Activated CD4-positive, alpha-beta T cell treated with anti-CD3 and anti-CD28 coated beads for 36 hours (primary cell): Measurements from ENCODE around the gene MIEN1. TPM values are rescaled to one million over a fixed set of nuclear protein-coding genes. Genes with fewer than 3 reads are reported as not detected.

Experiments
- ATAC-seq: fragments of 200-7000 bp; cut with Tn5 transposase; one replicate; pipeline ENCODE4 v1.10.0; 2021; ENCODE audit warnings: mild to moderate bottlenecking, moderate library complexity
- CTCF ChIA-PET: fragments of 350-600 bp; sonication (Branson Sonifier 250); formaldehyde crosslinking; loops from one replicate; lab custom pipeline; 2021; ENCODE audit warnings: antibody characterized with exemption; lab: Charles Lee
- POLR2A ChIA-PET: fragments of 350-600 bp; sonication (Branson Sonifier 250); formaldehyde crosslinking; loops from one replicate; lab custom pipeline; 2021; ENCODE audit warnings: antibody characterized with exemption, inconsistent platforms; lab: Charles Lee
- DNase-seq: peaks from one replicate; pipeline ENCODE4 v3.0.0-alpha.2; 2020
- H3K27ac Mint-ChIP-seq: one replicate; pipeline ENCODE4 v1.8.0; 2021; ENCODE audit warnings: mixed read lengths
- H3K27me3 Mint-ChIP-seq: one replicate; pipeline ENCODE4 v1.8.0; 2021; ENCODE audit warnings: mixed read lengths
- H3K36me3 Mint-ChIP-seq: one replicate; pipeline ENCODE4 v1.8.0; 2021; ENCODE audit warnings: low read depth, mixed read lengths
- H3K4me1 Mint-ChIP-seq: one replicate; pipeline ENCODE4 v1.8.0; 2021; ENCODE audit warnings: mixed read lengths
- H3K4me3 Mint-ChIP-seq: one replicate; pipeline ENCODE4 v1.8.0; 2021; ENCODE audit warnings: mild to moderate bottlenecking, moderate library complexity, mixed read lengths
- H3K9me3 Mint-ChIP-seq: one replicate; pipeline ENCODE4 v1.8.0; 2021; ENCODE audit warnings: low read depth, mixed read lengths
- intact Hi-C, 2 experiments: fragments of 100-400 bp; cut with DNase I in 1 of 2; cut with micrococcal nuclease in 1 of 2; formaldehyde crosslinking; loops; one replicate each; pipeline versions ENCODE4 v1.14.2 to v1.15.1; 2022 to 2024; cut with DNase I, micrococcal nuclease
- total RNA-seq, 2 experiments: library from RNA; stranded (reverse); gene quantifications; one replicate each; pipeline ENCODE4 v1.2.3, GENCODE V29; 2021

Gene MIEN1
- total RNA-seq, 2 experiments from 2014 or later = 32.5 to 39.4 TPM

GRCh38 chr17:39756380-39757079 lies 26.2 kb upstream of the MIEN1 start:
- H3K27ac Mint-ChIP-seq = peak overlapping the region; percentile 72
- no peak for DNase-seq
- peaks cover 73% of the 10 kb centered on the region for H3K4me1 Mint-ChIP-seq
- no peaks in the 10 kb centered on the region for H3K9me3 Mint-ChIP-seq
- no peak for ATAC-seq
- CTCF ChIA-PET = interaction anchor here (0.6 to 2.1 kb wide), 8 partner anchors 14 to 946 kb away, joined by 3 to 9 read pairs (median 4); partner anchors contain the start of gene IKZF3
- intact Hi-C loops = loop anchor here (5.0 kb wide), 2 partner anchors 36 to 341 kb away; no protein-coding TSS in a partner anchor
- peaks cover 23% of the 10 kb centered on the region for H3K36me3 Mint-ChIP-seq
- POLR2A ChIA-PET = interaction anchor here (0.6 to 3.0 kb wide), 3 partner anchors 14 to 20 kb away, joined by 3 to 27 read pairs (median 19); no protein-coding TSS in a partner anchor
- H3K27me3 Mint-ChIP-seq = no peaks in the 10 kb centered on the region
- H3K4me3 Mint-ChIP-seq = peak overlapping the region; percentile 16

GRCh38 chr17:39755554-39756379 lies 25.4 kb upstream of the MIEN1 start:
- peaks cover 18% of the 10 kb centered on the region for H3K36me3 Mint-ChIP-seq
- H3K4me1 Mint-ChIP-seq = peaks cover 69% of the 10 kb centered on the region
- no peaks in the 10 kb centered on the region for H3K27me3 Mint-ChIP-seq
- intact Hi-C loops = loop anchor here (5.0 kb wide), 2 partner anchors 37 to 342 kb away; no protein-coding TSS in a partner anchor
- H3K9me3 Mint-ChIP-seq = no peaks in the 10 kb centered on the region
- no peak for ATAC-seq
- peak overlapping the region; percentile 72 for H3K27ac Mint-ChIP-seq
- peak overlapping the region; percentile 16 for H3K4me3 Mint-ChIP-seq
- peak; percentile 64 for DNase-seq
- ChIA-PET CTCF (interaction anchor here (0.6 to 2.1 kb wide), 15 partner anchors 14 to 946 kb away, joined by 3 to 9 read pairs (median 3); partner anchors contain the start of genes IKZF3 and STARD3), POLR2A (interaction anchor here (0.6 to 3.0 kb wide), 5 partner anchors 14 to 176 kb away, joined by 3 to 27 read pairs (median 5); no protein-coding TSS in a partner anchor)

GRCh38 chr17:39754958-39755553 lies 24.7 kb upstream of the MIEN1 start:
- Mint-ChIP-seq H3K36me3 (peaks cover 16% of the 10 kb centered on the region), H3K27ac (peak overlapping the region; percentile 72), H3K4me3 (peak overlapping the region; percentile 16), H3K9me3 (no peaks in the 10 kb centered on the region), H3K27me3 (no peaks in the 10 kb centered on the region), H3K4me1 (peaks cover 66% of the 10 kb centered on the region)
- ATAC-seq = no peak
- ChIA-PET CTCF (interaction anchor here (0.5 to 3.5 kb wide), 22 partner anchors 8 to 318 kb away, joined by 3 to 16 read pairs (median 3); partner anchors contain the start of genes IKZF3, MIEN1, PGAP3 and STARD3), POLR2A (interaction anchor here (0.5 to 3.0 kb wide), 8 partner anchors 15 to 176 kb away, joined by 3 to 27 read pairs (median 4); no protein-coding TSS in a partner anchor)
- DNase-seq = no peak
- intact Hi-C loops = loop anchor here (1.0 to 5.0 kb wide), 19 partner anchors 15 to 353 kb away; partner anchors contain the start of genes MIEN1 (in 2 of the 2), PSMD3 (in 2 of the 2), STARD3 (in 2 of the 2) and CDK12 (in 1 of the 2)

- ChIA-PET POLR2A (interaction anchor here (0.5 to 3.0 kb wide), 7 partner anchors 16 to 107 kb away, joined by 3 to 27 read pairs (median 5); no protein-coding TSS in a partner anchor), CTCF (interaction anchor here (0.5 to 3.5 kb wide), 22 partner anchors 9 to 197 kb away, joined by 3 to 18 read pairs (median 4); partner anchors contain the start of genes GSDMB, IKZF3, MIEN1 and PGAP3)
- Mint-ChIP-seq H3K36me3 (peaks cover 10% of the 10 kb centered on the region), H3K4me1 (peaks cover 61% of the 10 kb centered on the region), H3K4me3 (peak overlapping the region; percentile 77), H3K27me3 (no peaks in the 10 kb centered on the region), H3K27ac (peak overlapping the region; percentile 76), H3K9me3 (no peaks in the 10 kb centered on the region)
- intact Hi-C loops = loop anchor here (1.0 to 5.0 kb wide), 17 partner anchors 16 to 352 kb away; partner anchors contain the start of genes MIEN1 (in 2 of the 2), PSMD3 (in 2 of the 2), STARD3 (in 2 of the 2) and CDK12 (in 1 of the 2)
- ATAC-seq (peak; percentile 86), DNase-seq (peak; percentile 98)
These were observed 24.0 kb upstream of the MIEN1 start for GRCh38 chr17:39754161-39754957.

DNA sequence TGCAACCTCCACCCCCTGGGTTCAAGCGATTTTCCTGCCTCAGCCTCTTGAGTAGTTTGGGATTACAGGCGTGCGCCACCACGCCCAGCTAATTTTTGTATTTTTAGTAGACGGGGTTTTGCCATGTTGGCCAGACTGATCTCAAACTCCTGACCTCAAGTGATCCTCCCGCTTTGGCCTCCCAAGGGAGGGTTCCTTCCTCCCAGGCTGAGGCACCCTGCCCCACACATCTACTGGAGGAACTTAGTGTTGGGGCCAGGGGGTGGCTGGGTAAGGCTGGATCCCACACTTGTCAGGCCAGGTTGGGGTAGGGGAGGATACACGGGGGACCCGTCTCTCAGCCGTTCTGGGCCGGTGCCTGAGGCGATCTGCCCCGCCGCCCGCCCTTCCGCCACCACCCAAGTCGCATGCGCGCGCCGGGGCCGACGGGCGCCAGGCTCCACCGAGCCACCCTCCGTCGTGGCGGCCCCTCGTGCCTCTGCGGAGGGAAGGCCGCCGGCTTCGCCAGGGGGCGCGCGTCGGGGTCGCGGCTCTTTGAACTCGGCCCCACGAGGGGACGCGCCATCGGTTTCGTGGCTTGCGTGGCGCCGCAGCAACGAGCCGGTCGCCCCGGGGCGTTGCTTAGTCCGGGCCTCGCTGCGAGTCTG lies 23.3 kb upstream of the MIEN1 start:
- no peaks in the 10 kb centered on the region for H3K27me3 Mint-ChIP-seq
- peak overlapping the region; percentile 77 for H3K4me3 Mint-ChIP-seq
- peak; percentile 77 for DNase-seq
- peaks cover 54% of the 10 kb centered on the region for H3K4me1 Mint-ChIP-seq
- peak; percentile 27 for ATAC-seq
- H3K27ac Mint-ChIP-seq = peak overlapping the region; percentile 96
- H3K36me3 Mint-ChIP-seq = peaks cover 4% of the 10 kb centered on the region
- no peaks in the 10 kb centered on the region for H3K9me3 Mint-ChIP-seq
- intact Hi-C loops = loop anchor here (1.0 to 5.0 kb wide), 17 partner anchors 17 to 351 kb away; partner anchors contain the start of genes MIEN1 (in 2 of the 2), PSMD3 (in 2 of the 2), STARD3 (in 2 of the 2) and CDK12 (in 1 of the 2)
- POLR2A ChIA-PET = interaction anchor here (1.2 to 3.0 kb wide), 2 partner anchors 16 to 130 kb away, joined by 3 to 27 read pairs; no protein-coding TSS in a partner anchor
- CTCF ChIA-PET = interaction anchor here (0.6 to 3.5 kb wide), 12 partner anchors 10 to 176 kb away, joined by 3 to 18 read pairs (median 5); partner anchors contain the start of genes GSDMB and MIEN1

- Mint-ChIP-seq H3K9me3 (no peaks in the 10 kb centered on the region), H3K27ac (peak overlapping the region; percentile 96), H3K36me3 (no peaks in the 10 kb centered on the region), H3K4me1 (peaks cover 41% of the 10 kb centered on the region), H3K27me3 (no peaks in the 10 kb centered on the region), H3K4me3 (peak overlapping the region; percentile 77)
- CTCF ChIA-PET = interaction anchor here (0.6 to 3.5 kb wide), 10 partner anchors 8 to 189 kb away, joined by 3 to 18 read pairs (median 3); partner anchors contain the start of gene MIEN1
- POLR2A ChIA-PET = interaction anchor here (0.6 to 1.2 kb wide), 2 partner anchors 8 to 129 kb away, joined by 3 to 5 read pairs; no protein-coding TSS in a partner anchor
- no peak for ATAC-seq
- peak; percentile 6 for DNase-seq
- intact Hi-C loops = loop anchor here in 1 of 2 experiments (5.0 kb wide), 2 partner anchors 65 to 300 kb away; partner anchors contain the start of genes MED1 and PGAP3
These were observed 22.0 kb upstream of the MIEN1 start for GRCh38 chr17:39752241-39752881.

- H3K9me3 Mint-ChIP-seq = no peaks in the 10 kb centered on the region
- ChIA-PET POLR2A (no interaction called here), CTCF (interaction anchor here (0.6 to 3.5 kb wide), 6 partner anchors 19 to 275 kb away, joined by 3 to 18 read pairs (median 6); partner anchors contain the start of gene MIEN1)
- no peak overlapping the region for H3K27ac Mint-ChIP-seq
- DNase-seq (peak; percentile 11), ATAC-seq (no peak)
- H3K4me1 Mint-ChIP-seq = peaks cover 34% of the 10 kb centered on the region
- intact Hi-C loops = loop anchor here in 1 of 2 experiments (5.0 kb wide), 2 partner anchors 64 to 299 kb away; partner anchors contain the start of genes MED1 and PGAP3
- no peak overlapping the region for H3K4me3 Mint-ChIP-seq
- no peaks in the 10 kb centered on the region for H3K27me3 Mint-ChIP-seq
- H3K36me3 Mint-ChIP-seq = no peaks in the 10 kb centered on the region
These were observed 21.3 kb upstream of the MIEN1 start for GRCh38 chr17:39751637-39752036.

- no peak overlapping the region for H3K4me3 Mint-ChIP-seq
- ChIA-PET CTCF (interaction anchor here (1.2 to 1.4 kb wide), 2 partner anchors 18 to 20 kb away, joined by 3 to 4 read pairs; partner anchors contain the start of gene MIEN1), POLR2A (no interaction called here)
- H3K9me3 Mint-ChIP-seq = no peaks in the 10 kb centered on the region
- H3K27ac Mint-ChIP-seq = no peak overlapping the region
- intact Hi-C loops = loop anchor here in 1 of 2 experiments (5.0 kb wide), 2 partner anchors 64 to 299 kb away; partner anchors contain the start of genes MED1 and PGAP3
- DNase-seq = no peak
- peaks cover 28% of the 10 kb centered on the region for H3K4me1 Mint-ChIP-seq
- H3K36me3 Mint-ChIP-seq = no peaks in the 10 kb centered on the region
- H3K27me3 Mint-ChIP-seq = no peaks in the 10 kb centered on the region
- ATAC-seq = no peak
These were observed 20.7 kb upstream of the MIEN1 start for GRCh38 chr17:39751016-39751543.
